DMS153 treated with DMSO at 0.1 percent for 48 hours (cell line): ENCODE measurements around the gene TCP1.
"Not testable (repeated sequence)": the region's sequence is repeated elsewhere in the genome, so short reads cannot be mapped to it uniquely, and the experiment has no call there.

Experiments
- DNase-seq: peaks from one replicate; lab custom pipeline; 2025; ENCODE audit not compliant: unreplicated experiment; lab: John Stamatoyannopoulos, UW

The TCP1 gene

GRCh38 chr6:159745081-159745480 is 44.3 kb downstream of the TCP1 start:
- DNase-seq = no peak

- no peak for DNase-seq
Measured at GRCh38 chr6:159742165-159742564, 47.2 kb downstream of the TCP1 start.

- DNase-seq = no peak
Measured at GRCh38 chr6:159739341-159739740, 50.1 kb downstream of the TCP1 start.

GRCh38 chr6:159736908-159737307 is 52.5 kb downstream of the TCP1 start:
- DNase-seq = no peak

GRCh38 chr6:159733395-159733794 is 56.0 kb downstream of the TCP1 start:
- not testable (repeated sequence) for DNase-seq

GRCh38 chr6:159732550-159732949 is 56.9 kb downstream of the TCP1 start:
- DNase-seq = not testable (repeated sequence)

- no peak for DNase-seq
Measured at GRCh38 chr6:159730332-159730676, 59.1 kb downstream of the TCP1 start.

- no peak for DNase-seq
Measured at GRCh38 chr6:159729598-159730331, 59.6 kb downstream of the TCP1 start.

- DNase-seq = no peak
Measured at GRCh38 chr6:159728531-159728964, 60.9 kb downstream of the TCP1 start.
